ENCODE results near the gene TTC17. TPM values are rescaled to one million over a fixed set of nuclear protein-coding genes. Genes with fewer than 3 reads are reported as not detected.

Gene TTC17, protein sequence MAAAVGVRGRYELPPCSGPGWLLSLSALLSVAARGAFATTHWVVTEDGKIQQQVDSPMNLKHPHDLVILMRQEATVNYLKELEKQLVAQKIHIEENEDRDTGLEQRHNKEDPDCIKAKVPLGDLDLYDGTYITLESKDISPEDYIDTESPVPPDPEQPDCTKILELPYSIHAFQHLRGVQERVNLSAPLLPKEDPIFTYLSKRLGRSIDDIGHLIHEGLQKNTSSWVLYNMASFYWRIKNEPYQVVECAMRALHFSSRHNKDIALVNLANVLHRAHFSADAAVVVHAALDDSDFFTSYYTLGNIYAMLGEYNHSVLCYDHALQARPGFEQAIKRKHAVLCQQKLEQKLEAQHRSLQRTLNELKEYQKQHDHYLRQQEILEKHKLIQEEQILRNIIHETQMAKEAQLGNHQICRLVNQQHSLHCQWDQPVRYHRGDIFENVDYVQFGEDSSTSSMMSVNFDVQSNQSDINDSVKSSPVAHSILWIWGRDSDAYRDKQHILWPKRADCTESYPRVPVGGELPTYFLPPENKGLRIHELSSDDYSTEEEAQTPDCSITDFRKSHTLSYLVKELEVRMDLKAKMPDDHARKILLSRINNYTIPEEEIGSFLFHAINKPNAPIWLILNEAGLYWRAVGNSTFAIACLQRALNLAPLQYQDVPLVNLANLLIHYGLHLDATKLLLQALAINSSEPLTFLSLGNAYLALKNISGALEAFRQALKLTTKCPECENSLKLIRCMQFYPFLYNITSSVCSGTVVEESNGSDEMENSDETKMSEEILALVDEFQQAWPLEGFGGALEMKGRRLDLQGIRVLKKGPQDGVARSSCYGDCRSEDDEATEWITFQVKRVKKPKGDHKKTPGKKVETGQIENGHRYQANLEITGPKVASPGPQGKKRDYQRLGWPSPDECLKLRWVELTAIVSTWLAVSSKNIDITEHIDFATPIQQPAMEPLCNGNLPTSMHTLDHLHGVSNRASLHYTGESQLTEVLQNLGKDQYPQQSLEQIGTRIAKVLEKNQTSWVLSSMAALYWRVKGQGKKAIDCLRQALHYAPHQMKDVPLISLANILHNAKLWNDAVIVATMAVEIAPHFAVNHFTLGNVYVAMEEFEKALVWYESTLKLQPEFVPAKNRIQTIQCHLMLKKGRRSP
- total RNA-seq: 108 and 110 TPM in 2 replicates
- long read RNA-seq, full-length matches to known transcripts: 25 of 222 reads
- long read RNA-seq, partial matches to known transcripts: 63 of 222 reads
- long read RNA-seq, other reads (novel, unspliced or antisense): 134 of 222 reads

DNA sequence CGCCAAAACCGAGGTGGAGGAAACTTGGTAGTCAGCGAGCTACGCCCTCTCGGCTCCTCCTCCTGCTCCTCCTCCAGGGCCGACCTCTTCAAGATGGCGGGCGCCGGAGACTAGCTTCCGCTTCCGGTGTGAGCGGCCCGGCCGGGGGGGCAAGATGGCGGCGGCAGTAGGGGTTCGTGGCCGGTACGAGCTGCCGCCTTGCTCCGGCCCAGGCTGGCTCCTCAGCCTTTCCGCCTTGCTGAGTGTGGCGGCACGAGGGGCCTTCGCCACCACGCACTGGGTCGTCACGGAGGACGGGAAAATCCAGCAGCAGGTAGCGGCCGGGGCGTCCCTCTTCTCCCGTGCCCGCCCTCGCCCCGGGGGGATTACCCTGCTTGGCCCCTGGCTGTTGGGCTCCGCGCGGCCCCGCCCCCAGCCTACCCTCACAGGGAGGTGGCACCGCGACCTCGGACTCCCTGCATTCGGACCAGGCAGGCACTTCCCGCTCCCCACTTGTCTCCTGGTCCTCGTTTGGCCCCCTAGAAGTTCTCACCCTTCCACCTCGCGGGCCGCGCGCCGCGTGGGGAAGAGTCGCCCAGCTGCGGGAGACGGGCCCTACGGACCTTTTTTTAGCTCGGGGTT, at the start of gene TTC17:
TSS of gene TTC17 (plus strand) at position 120 of the 621 bp plus-strand sequence. CDS start at position 155, 35 bp downstream.
- peaks cover 3% of the 10 kb centered on the region for H3K27me3 Mint-ChIP-seq
- peaks cover 1% of the 10 kb centered on the region for H3K36me3 Mint-ChIP-seq (ENCODE audit: insufficient read depth)
- peak within 1 kb of the TSS; percentile 95 for H3K27ac Mint-ChIP-seq
- TF ChIP-seq, protein P1, sequence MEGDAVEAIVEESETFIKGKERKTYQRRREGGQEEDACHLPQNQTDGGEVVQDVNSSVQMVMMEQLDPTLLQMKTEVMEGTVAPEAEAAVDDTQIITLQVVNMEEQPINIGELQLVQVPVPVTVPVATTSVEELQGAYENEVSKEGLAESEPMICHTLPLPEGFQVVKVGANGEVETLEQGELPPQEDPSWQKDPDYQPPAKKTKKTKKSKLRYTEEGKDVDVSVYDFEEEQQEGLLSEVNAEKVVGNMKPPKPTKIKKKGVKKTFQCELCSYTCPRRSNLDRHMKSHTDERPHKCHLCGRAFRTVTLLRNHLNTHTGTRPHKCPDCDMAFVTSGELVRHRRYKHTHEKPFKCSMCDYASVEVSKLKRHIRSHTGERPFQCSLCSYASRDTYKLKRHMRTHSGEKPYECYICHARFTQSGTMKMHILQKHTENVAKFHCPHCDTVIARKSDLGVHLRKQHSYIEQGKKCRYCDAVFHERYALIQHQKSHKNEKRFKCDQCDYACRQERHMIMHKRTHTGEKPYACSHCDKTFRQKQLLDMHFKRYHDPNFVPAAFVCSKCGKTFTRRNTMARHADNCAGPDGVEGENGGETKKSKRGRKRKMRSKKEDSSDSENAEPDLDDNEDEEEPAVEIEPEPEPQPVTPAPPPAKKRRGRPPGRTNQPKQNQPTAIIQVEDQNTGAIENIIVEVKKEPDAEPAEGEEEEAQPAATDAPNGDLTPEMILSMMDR (IDR thresholded peaks at IDR 0.05; ENCODE audit: unreplicated experiment): no peak
- peaks cover 20% of the 10 kb centered on the region for H3K4me1 Mint-ChIP-seq (ENCODE audit: low read depth)
- H3K9me3 Mint-ChIP-seq (ENCODE audit: low read depth): no peaks in the 10 kb centered on the region
- peak within 1 kb of the TSS; percentile 89 for H3K4me3 Mint-ChIP-seq (ENCODE audit: low read depth)
- DNase-seq (ENCODE audit: low spot score, unreplicated experiment): peak; percentile 85

DNA sequence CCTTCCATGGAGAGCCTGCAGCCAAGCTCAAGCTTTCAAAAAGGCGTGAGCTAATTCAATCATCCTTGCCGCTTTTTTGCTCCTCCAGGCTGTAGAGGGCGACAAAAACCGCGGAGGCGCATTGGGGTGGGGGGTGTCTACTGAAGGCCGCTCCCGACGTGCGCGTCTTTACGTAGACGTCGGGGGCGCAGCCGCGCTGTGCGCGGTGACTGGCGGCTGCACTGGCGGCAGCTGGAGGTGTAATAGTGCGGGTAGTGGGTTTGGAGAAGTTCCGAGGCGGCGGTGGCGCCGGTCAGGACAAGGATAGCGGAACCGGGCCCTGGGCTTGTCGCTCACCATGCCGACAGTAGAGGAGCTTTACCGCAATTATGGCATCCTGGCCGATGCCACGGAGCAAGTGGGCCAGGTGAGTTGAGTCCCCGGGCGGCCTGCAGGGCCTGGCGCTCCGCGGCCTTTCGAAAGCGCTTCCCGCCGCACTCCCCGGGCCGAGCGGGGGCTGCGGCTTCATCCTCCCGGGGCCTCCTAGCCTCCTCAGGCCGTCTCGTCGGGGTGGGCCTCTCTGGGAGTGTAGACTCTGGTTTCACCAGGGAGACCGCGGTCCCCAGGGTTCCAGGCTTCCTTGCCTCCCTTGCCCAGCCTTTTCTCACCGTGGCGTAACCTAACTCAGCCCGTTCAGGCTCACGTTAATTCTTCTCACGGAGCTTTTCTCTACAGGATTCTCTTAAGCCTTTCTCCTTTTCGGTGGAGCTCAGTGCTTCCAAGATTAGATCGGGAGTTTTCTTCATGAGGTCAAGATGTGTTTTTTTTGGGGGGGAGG, 46.7 kb upstream of the TTC17 start, which contains the start of gene API5:
TSS of gene API5 (plus strand) at position 206 of the 817 bp plus-strand sequence. CDS start at position 338, 132 bp downstream.
- TF ChIP-seq, protein P1 (IDR thresholded peaks at IDR 0.05; ENCODE audit: unreplicated experiment): peak; percentile 76
- DNase-seq (ENCODE audit: low spot score, unreplicated experiment): peak; percentile 88
- Mint-ChIP-seq H3K27me3 (peaks cover 3% of the 10 kb centered on the region), H3K9me3 (ENCODE audit: low read depth) (no peaks in the 10 kb centered on the region), H3K4me1 (ENCODE audit: low read depth) (peaks cover 19% of the 10 kb centered on the region), H3K27ac (peak within 1 kb of the TSS; percentile 95), H3K36me3 (ENCODE audit: insufficient read depth) (no peaks in the 10 kb centered on the region), H3K4me3 (ENCODE audit: low read depth) (peak within 1 kb of the TSS; percentile 88)

DNA sequence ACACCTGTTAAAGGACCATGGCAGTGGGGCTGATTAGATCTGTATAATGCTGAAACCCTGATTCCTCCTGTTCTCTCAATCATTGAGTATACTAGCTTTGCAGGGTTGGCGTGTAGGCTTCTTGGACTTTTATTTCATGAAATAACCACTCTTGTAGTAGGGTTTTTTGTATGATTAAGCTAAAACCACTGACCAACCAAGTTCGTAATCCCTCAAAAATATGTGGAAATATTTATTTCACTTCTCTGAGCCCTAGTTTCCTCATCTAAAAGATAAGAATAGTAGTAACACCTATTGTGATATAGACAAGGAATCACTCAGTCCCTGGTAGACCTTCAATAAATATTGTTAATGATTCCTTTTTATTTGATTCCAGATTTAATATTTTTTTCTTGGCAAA, 42.8 kb upstream of the TTC17 start:
- DNase-seq (ENCODE audit: low spot score, unreplicated experiment): no peak
- Mint-ChIP-seq H3K27ac (no peak overlapping the region), H3K36me3 (ENCODE audit: insufficient read depth) (peaks cover 4% of the 10 kb centered on the region), H3K4me3 (ENCODE audit: low read depth) (no peak overlapping the region), H3K4me1 (ENCODE audit: low read depth) (peaks cover 19% of the 10 kb centered on the region), H3K27me3 (no peaks in the 10 kb centered on the region), H3K9me3 (ENCODE audit: low read depth) (no peaks in the 10 kb centered on the region)
- TF ChIP-seq, protein P1 (IDR thresholded peaks at IDR 0.05; ENCODE audit: unreplicated experiment): no peak

DNA sequence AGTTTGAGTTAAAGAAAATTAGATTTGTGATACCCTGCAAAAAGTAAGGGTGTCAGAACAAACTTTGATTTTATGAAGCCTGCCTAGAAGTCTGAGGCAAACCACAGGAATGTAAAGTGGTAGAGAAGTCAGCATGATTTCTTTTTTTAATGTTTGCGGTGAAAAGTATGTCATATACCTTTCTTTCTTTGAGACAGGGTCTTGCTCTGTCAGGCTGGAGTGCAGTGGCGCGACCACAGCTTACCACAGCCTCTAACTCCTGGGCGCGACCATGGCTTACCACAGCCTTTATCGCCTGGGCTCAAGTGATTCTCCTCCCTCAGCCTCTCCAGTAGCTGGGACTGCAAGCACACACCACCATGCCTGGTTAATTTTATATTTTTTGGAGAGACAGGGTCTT, 42.3 kb upstream of the TTC17 start:
- H3K27ac Mint-ChIP-seq: peak overlapping the region; percentile 20
- H3K4me3 Mint-ChIP-seq (ENCODE audit: low read depth): no peak overlapping the region
- H3K9me3 Mint-ChIP-seq (ENCODE audit: low read depth): no peaks in the 10 kb centered on the region

More for the DNA sequence above, 42.3 kb upstream of the TTC17 start:
- no peak for DNase-seq (ENCODE audit: low spot score, unreplicated experiment)
- TF ChIP-seq, protein P1 (IDR thresholded peaks at IDR 0.05; ENCODE audit: unreplicated experiment): no peak
- peaks cover 5% of the 10 kb centered on the region for H3K36me3 Mint-ChIP-seq (ENCODE audit: insufficient read depth)
- H3K27me3 Mint-ChIP-seq: no peaks in the 10 kb centered on the region
- H3K4me1 Mint-ChIP-seq (ENCODE audit: low read depth): peaks cover 19% of the 10 kb centered on the region

Measured in progenitor cell of endocrine pancreas (in vitro differentiated cells).